Inferior parietal cortex (tissue), 1 donor: ENCODE measurements around the gene KRTAP9-7.

Experiments
- DNase-seq: peaks from one replicate; pipeline ENCODE4 v3.0.0-alpha.2; 2016; ENCODE audit errors: extremely low spot score

KRTAP9-7 gene

DNA sequence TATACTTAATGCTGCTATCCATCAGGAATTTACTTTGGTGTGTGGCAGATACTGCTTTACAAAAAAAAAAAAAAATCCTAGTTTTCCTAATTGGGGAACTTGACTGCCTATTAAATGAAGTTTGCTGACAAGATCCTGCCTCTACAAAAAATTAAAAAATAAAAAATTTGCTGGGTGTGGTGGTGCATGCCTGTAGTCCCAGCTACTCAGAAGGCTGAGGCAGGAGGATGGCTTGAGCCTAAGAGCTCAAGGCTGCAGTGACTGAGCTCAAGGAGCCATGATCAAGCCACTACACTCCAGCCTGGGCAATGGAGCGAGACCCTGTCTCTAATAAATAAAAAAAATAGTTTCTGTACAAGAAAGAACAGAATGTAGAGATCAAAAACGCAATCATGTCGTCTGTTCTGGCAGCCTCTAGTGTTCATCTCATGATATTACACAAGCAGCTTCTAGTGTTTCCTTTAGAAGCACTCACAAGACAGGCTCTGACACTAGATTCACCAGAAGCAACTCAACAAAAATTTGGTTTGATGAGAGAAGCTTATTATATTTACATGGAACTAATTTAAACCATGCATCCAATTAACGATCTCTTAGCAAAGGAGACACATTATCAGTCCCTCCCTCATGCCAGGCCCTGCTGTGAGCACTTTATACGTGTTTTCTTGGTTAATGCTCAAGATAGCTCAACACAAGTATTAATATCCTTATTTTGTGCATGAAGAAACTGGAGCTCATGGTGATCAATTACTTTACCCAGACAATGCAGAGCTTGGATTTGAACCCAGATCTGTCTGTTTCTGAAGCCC, 46.8 kb downstream of the KRTAP9-7 start:
- DNase-seq, result peak; percentile 29

DNA sequence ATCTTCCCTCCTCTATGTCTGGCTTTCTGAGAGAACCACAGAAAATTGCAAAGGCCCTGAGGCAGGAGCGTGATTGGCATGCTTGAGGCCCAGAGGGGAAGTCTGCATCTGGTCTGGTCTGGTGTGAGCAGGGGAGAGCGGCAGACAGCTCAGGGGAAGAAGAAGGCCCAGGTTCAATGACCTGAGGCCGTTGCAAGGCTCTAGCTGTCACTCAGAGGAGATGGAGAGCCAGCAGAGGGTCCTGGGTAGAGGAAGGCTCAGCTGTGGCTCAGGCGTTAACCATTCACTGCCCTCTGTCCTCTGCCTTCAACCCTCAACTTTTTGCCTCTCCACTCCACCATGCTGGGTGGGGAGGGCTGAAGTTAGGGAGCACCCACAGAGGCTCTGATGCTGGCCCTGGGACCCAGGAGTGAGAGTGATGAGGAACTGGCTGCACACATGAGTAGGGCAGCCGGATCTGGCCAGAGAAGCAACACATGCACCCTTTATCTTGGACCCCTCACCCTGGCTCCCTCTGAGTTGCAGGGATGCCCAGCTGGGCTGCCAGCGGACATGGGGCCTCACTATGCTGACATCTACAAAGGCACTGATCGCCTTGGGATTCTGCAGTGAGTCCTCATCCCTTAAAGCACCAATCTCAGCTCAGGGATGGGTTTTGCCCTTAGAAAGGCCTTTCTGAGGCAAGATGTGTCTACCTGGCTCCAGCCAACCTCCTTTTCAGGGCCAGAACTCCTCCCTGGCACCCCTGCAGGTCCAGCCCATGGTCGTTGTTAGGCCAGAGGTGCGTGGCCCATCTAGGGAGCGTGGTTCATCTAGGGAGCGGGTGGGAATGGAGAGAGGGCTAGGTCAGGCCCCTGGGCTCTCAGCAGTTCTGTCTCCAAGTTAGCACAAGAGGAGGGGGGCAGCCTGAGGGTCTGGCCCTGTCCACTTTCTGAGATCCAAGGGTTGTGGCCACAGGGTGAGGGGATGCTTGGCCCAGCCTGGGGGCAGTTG, 47.7 kb downstream of the KRTAP9-7 start:
- no peak for DNase-seq

DNA sequence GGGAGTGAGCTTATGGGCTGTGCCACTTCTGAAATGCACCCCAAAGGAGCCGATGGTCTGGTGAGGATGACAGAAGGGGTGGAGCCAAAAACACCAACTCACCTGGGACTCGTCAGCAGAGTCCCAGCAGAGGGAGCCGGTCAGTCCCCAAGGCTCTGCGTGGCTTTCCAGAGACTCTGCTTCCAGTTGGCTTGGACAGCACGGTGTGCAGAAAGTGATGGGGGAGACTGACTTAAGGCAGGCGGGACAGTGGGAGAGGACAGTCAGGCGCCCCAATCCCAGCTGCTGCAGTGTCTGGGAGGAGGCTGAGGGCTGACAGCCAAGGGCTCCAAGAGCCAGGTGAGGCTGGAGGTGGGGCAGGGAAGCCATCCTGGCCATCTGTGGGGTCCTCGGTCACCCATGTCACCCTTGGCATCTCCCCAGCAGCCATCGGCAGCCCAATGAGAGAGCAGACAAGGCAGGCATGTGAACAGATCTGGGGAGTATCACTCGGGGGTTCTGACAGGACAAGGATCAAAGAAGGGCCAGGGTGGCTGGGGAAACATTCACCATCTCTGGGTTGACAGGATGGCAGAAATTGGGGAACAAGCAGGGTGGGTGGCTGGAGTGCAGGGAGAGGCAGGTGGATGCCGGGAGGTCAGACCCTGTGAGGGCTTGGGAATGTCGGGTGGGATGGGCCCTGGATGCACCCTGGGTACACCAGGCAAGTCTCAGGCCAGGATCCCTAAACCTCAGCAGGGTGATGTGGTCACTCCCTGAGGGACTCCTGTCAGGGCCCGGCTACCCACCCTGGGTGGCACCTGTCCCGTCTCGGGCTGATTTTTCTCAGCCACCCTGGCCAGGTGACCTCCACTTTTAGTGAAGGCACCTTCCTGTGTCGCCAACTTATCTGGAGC, 48.9 kb downstream of the KRTAP9-7 start:
- no peak for DNase-seq

DNA sequence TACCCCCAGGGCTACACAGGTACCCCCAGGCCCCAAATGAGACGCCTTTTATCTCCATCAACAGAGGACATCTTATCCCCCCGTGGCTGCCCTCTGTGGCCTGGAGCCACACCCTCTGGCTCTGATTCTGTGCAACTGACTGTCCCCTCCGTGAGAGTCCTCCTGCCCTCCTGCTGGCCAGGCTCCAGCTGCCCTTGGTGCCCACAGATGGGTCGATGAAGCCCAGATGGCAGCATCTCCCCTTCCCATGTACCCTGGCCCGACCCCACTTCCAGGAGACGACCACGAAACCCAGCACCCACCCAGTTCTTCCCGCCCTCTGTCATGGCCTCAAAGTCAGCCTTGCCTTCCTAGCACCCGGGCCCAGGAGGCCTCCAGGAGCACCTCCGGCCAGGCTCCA, 49.6 kb downstream of the KRTAP9-7 start:
- no peak for DNase-seq

DNA sequence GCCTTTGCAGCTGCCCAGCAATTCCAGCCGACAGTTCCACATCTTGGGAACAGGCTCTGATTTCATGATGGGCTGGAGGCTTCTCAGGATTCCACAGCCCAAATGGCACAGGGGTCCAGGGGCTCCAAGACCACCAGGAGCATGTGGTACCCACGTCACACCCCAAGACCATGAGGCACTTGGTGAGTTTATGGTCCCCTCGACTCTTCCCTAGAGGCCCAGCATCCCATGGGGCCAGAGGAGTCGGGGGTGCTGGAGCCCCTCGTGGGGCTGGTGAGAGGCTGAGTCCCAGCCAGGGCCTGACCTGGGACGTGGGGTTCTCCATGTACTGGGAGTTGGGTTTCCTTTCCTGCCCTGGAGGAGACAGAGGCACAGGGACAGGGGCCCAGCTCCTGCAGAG, 50.1 kb downstream of the KRTAP9-7 start:
- no peak for DNase-seq
